Activated gamma-delta T cell (primary cell): ENCODE measurements around the gene RAB11FIP4.

ENCODE experiments used
- DNase-seq: peaks from one replicate; lab custom pipeline; 2025; lab: John Stamatoyannopoulos, UW

Gene RAB11FIP4

DNA sequence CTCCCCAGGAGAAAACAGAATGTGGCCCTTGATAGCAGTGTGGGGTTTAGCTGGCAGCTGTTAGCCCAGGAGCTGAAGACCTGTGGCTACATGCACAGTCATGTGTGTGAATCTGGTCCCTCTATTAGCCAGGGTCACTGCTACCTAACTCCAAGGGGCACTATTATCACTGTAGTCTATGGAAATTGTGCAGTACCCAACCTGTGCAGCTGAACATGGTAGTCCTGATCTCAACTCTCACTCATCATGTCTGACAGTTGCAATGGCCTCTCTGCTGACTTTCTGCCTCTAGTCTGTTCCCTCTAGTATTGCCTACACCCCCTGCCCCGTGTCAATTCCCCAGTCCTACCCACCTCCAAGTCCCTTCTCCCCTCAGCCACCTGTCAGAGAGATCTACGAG is 67.4 kb downstream of the RAB11FIP4 start:
- DNase-seq = no peak

DNA sequence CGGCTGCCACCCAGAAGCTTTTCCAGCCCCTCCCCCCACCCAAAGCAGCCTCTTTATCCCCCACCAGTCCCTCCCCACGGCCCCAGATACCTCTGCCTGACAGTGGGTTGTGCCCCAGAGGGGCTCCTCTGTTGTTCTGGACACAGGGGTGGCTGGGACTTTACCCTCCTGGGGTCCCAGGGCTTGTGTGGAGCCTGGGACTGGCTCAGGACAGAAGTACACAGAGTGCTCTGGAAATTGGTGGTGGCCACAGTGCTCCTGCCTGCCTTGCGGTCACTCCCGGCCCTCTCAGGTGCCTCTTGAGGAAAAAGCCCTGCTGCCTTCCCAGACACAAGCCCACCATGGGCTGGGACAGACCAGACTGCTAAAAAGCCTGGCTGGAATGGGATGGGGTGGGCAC is 68.2 kb downstream of the RAB11FIP4 start:
- DNase-seq = no peak

DNA sequence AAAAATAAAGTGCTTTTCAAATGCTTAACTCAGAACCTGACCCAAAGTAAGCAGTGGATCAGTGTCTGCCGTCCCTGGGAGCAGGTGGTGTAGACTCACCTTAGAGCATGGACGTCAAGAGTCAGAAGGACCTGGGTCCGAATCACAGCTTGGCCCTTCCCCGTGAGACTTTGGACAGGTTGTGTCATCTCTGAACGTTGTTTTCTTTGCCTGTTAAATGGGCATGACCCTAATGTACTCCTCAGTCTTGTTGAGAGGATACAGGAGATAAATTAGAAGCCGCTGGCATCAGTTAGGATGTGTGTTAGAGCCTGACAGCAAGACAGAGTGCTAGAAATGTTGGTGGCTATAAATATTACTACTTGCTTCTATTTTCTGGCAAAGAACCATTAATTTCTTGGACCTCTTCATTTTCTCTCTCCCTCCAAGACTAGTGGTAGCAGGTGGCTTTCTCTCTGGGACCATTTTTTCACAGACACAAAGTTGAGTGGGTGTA is 68.8 kb downstream of the RAB11FIP4 start:
- DNase-seq = no peak

DNA sequence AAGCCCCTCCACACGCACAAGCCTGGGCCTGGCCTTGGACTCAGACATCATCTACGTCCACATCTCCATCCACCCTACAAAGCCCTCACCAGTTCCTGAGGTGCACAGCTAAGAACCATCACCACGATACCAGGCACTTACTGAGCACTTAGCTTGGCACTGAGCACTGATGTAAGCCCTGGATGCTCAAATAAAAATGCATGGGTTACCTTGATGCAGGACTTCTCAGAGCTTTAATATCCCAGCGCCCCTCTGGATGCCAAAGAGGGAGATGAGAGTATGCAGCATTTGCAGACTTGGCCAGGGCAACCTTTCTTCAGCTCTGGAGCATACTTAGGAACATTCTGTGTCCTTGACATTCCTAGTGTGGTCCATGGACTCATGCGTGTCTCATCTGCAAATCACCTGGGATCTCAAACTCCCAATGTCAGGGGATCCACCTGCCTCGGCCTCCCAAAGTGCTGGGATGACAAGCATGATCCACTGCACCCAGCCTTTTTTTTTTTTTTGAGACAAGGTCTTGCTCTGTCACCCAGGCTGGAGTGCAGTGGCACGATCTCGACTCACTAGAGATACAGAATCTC is 69.8 kb downstream of the RAB11FIP4 start:
- DNase-seq = no peak

- DNase-seq = no peak
These were observed 70.8 kb downstream of the RAB11FIP4 start for GRCh38 chr17:31462261-31462660.

- no peak for DNase-seq
These were observed 74.8 kb downstream of the RAB11FIP4 start for GRCh38 chr17:31466096-31466760.

- no peak for DNase-seq
These were observed 76.2 kb downstream of the RAB11FIP4 start for GRCh38 chr17:31467502-31468256.

GRCh38 chr17:31469959-31470358 is 78.5 kb downstream of the RAB11FIP4 start:
- no peak for DNase-seq

- DNase-seq = no peak
These were observed 79.1 kb downstream of the RAB11FIP4 start for GRCh38 chr17:31470592-31470991.

DNA sequence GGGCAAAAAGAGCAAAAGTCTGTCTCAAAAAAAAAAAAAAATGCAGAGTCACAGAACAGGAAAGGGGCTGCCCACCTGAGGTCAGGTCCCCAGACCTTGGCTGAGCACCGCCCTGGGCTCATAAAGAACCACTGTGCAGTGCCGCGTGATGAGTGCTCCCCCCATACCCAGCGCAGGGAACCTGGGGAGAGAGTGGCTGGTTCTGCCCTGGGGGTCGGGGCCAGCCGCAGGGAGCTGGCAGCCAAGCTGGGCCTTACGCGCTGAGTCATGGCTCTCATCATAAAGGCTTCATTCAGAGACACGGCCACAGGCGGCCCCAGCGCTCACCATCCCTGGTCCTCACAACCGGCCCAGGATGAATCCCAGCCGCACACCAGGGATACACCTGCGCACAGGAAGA is 80.7 kb downstream of the RAB11FIP4 start:
- no peak for DNase-seq

DNA sequence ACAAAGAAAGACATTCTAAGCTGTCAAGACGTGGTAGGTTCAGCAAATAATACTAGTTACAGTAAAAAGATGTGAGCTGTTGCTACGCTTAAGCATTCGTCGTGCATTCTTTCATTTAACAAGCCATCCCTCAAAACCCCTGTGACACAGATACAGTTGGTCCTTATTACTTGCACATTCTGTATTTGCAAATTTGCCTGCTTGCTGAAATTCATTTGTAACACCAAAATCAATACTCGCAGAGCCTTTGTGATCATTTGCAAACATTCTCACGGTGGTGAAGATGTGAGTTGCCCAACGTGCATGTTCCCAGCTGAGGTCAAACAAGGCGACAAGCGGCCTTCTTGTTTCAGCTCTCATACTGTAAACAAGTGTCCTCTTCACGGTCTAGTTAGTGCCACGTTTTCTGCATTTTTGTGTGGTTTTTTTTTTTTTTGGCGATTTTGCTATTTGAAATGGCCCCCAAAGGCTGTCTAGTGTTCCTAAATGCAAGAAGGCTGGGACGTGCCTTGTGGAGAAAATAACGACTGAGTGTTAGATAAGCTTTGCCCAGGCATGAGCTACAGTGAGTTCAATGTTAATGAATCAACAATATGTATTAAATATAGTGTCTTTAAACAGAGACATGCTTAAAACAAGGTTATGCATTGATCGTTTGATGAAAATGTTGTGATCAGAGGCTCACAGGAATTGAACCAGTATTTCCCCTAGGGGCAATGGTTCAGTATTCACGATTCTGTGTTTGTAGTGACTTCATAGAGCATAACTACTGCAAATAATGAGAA is 84.1 kb downstream of the RAB11FIP4 start:
- no peak for DNase-seq

DNA sequence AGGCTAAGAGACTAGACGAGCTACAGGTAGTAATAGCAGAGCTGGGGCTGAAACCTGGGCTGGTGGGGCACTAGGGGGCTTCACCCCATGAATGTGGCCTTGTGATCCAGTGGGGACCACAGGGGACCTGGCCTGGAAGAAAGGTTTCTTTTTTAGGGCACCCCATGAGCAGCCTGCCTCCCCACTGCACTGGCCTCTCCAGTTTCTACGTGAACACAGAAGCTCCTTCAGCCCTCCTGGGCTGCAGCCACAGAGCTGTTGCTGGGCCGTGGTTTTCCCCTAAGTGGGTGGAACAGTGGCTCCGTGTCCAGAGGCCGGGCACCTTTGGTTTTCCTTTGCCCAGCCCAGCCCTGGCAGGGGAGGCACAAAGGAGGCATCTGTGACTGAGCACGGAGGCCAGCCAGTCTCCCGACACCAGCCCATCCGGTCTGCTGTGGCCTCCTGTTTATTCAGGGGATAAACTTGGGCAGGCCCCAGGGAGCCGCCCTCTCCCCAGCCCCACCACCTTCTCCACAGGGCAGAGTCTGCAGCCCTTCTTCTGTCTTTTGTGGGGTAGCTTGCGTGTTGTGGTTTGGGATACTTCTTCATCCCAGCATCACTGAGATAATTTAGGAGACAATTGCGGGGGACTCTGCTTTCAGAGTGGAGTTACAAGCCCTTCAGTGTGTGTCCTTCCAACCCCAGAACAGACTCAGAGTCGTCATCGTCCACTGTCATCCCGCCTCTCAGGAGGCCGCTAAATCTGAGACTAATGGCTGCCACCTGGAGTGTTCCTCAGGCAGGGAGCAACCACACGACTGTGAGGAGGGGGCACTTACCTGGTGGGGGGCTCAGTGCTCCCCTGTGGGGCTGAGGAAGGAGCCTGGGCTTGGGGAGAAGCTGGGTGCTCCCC is 85.3 kb downstream of the RAB11FIP4 start:
- DNase-seq = no peak

GRCh38 chr17:31477417-31478055 is 86.1 kb downstream of the RAB11FIP4 start:
- DNase-seq = no peak

DNA sequence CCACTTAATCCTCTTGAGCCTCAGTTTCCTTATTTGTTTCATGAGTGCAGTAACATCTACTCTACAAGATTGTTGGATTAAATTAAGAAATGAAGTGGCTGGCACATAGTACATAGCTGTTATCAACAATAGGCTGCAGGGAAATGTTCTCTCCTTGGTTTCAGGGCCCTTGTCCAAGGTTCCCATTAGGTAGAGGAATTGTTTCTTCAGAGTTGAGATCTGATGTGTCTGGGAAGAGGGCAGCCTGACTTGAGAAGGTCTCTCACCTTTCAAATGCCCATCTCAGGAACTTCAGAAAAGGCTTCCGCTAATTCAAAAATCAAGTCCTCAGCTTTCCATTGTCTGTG is 87.6 kb downstream of the RAB11FIP4 start:
- no peak for DNase-seq

DNA sequence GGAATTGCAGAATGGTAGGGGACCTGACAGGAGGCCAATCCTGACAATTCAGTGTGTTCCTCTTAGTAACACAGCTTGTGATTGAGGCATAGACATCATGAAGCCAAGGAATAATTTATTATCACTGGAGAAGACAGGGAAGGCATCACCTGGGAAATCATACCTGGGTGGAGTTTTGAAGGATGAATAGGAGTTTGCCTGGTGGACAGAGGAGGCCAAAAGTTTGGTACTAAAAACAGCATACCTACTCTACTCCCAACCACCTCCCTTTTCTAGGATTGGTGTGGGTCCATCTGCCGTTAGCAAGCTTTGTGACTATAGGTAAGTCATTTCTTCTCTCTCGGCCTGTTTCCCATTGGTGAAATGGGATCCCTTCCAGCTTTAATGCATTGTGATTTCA is 88.0 kb downstream of the RAB11FIP4 start:
- DNase-seq = no peak

DNA sequence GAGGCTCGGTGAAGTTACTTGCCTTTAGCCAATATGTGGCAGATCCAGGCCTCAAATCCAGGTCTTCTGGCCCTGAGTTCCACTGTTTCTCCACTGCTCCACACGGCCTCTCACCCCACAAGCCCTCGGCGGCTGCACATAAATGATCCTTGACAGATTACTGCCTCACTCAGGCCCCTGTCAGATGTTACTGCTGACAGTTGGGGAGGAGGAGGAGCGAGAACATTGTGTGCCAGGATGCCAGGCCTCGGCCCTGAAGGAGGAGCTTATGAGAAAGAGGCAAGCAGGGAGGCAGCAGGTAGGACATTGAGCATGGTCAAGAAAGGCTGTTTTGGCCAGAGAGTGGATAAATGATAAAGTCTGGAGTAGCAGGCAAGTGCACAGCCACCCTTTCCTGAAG is 88.6 kb downstream of the RAB11FIP4 start:
- no peak for DNase-seq

DNA sequence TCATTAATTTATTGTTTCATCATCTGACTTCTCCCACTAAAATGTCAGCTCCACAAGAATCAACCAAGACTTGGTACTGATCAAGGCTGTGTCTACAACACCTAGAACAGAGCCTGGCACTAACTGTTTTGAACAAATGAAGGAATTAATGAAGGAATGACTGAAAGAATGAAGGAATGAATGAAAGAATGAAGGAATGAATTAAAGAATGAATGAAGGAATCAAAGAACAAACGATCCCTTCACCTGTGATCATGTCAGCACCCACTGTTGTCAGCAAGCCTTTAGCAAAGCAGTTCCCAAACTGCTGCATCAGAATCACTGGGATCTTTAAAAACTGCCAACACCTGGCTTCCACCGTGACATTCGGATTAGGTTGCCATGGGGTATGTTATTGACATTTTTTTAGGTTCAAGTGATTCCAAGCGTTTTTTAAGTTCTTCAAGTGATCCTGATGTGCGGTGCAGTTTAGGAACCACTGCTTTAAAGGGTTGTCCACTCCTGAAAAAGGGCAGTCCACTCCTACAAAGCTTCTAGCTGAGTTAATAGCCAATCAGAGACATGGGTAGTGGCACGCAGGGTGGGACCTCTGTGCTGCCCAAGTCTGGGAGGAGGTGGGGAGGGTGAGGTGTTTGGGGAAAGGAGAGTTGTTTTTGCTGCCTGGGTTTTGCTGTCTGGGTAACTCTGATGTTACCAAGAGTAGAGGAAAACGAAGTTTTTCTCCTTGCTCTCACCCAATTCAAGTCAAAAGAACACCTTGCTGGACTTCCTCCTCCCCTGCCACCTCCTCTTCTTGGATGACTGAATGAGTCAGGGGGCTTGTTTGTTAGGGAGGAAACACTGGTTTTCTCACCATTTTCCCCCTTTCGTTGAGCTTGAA is 89.7 kb downstream of the RAB11FIP4 start:
- DNase-seq = no peak

DNA sequence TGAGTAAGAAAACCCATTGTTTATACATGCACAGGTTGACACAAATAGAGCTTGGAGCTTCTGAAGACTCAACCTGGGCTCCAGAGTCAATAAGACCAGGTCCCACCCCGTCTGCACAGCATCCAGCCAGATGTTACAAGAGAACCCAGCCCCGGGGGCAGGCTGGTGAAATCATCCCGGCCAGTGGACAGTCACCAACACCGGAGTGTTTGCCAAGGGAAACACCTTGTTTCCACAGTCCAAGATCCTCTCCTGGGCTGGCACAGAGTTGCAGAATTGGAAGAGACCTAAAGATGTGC is 90.3 kb downstream of the RAB11FIP4 start:
- DNase-seq = no peak

DNA sequence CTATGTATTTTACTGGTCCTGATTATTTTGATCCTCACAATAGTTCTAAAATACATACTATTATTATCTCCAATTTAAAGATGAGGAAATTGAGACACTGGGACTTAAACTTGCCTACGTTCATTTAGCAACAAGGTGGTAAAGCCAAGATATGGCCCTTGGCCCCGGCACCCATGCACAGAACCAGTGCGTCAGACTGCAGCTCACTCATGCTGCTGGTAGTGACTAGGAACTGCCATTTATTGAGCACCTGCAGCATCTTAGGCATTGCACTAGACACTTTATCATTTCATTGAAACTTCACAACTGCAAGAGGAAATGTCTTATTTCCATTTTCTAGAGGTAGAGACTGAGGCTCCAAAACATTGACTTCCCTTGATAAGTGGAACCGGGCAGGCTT is 93.3 kb downstream of the RAB11FIP4 start:
- DNase-seq = no peak
